Activated CD8-positive, alpha-beta T cell treated with anti-CD3 and anti-CD28 coated beads for 36 hours (primary cell): ENCODE results near the gene KDSR. TPM values are rescaled to one million over a fixed set of nuclear protein-coding genes. Genes with fewer than 3 reads are reported as not detected.
A peak's percentile ranks its signal among the peaks of the same experiment; 100 is the strongest.

Experiments
- ATAC-seq: fragments of 200-7000 bp; cut with Tn5 transposase; one replicate; pipeline ENCODE4 v1.10.0; 2021; ENCODE audit warnings: mild to moderate bottlenecking, moderate library complexity
- CTCF ChIA-PET: fragments of 350-600 bp; sonication (Branson Sonifier 250); formaldehyde crosslinking; loops from one replicate; lab custom pipeline; 2021; ENCODE audit warnings: antibody characterized with exemption; lab: Charles Lee
- POLR2A ChIA-PET: fragments of 350-600 bp; sonication (Branson Sonifier 250); formaldehyde crosslinking; loops from one replicate; lab custom pipeline; 2021; ENCODE audit warnings: antibody characterized with exemption; lab: Charles Lee
- DNase-seq: peaks from one replicate; pipeline ENCODE4 v3.0.0-alpha.2; 2020
- H3K27ac Mint-ChIP-seq: one replicate; pipeline ENCODE4 v1.8.0; 2021; ENCODE audit warnings: mild to moderate bottlenecking, mixed read lengths
- H3K27me3 Mint-ChIP-seq: one replicate; pipeline ENCODE4 v1.8.0; 2021; ENCODE audit warnings: mixed read lengths
- H3K36me3 Mint-ChIP-seq: one replicate; pipeline ENCODE4 v1.8.0; 2021; ENCODE audit warnings: low read depth, mixed read lengths
- H3K4me1 Mint-ChIP-seq: one replicate; pipeline ENCODE4 v1.8.0; 2021; ENCODE audit warnings: low read depth, mixed read lengths
- H3K4me3 Mint-ChIP-seq: one replicate; pipeline ENCODE4 v1.8.0; 2021; ENCODE audit warnings: mild to moderate bottlenecking, moderate library complexity, mixed read lengths
- H3K9me3 Mint-ChIP-seq: one replicate; pipeline ENCODE4 v1.8.0; 2021; ENCODE audit warnings: mixed read lengths
- CTCF ChIP-seq: fragments of 200-600 bp; IDR thresholded peaks from one replicate; pipeline ENCODE4 v1.8.0; 2022; ENCODE audit warnings: antibody characterized with exemption, mild to moderate bottlenecking
- intact Hi-C: fragments of 100-400 bp; cut with micrococcal nuclease; formaldehyde crosslinking; loops from one replicate; pipeline ENCODE4 v1.10.0; 2022
- total RNA-seq, 2 experiments: library from RNA; stranded (reverse); gene quantifications; one replicate each; pipeline ENCODE4 v1.2.3, GENCODE V29; 2021

The KDSR gene
- total RNA-seq, 2 experiments from 2014 or later, result 53.4 TPM

- CTCF ChIA-PET, result interaction anchor here (0.7 to 2.0 kb wide), 4 partner anchors 15 to 73 kb away, joined by 3 to 8 read pairs (median 4); no protein-coding TSS in a partner anchor
- POLR2A ChIA-PET, result interaction anchor here (0.8 kb wide), 1 partner anchor 21 kb away, joined by 3 read pairs; no protein-coding TSS in a partner anchor
- TF ChIP-seq CTCF, result no peak
- intact Hi-C loops, result no loop called here
- H3K9me3 Mint-ChIP-seq, result no peaks in the 10 kb centered on the region
- H3K27ac Mint-ChIP-seq, result no peak overlapping the region
- ATAC-seq, result no peak
- H3K4me1 Mint-ChIP-seq, result peaks cover 2% of the 10 kb centered on the region
- no peak overlapping the region for H3K4me3 Mint-ChIP-seq
- DNase-seq, result no peak
- H3K36me3 Mint-ChIP-seq, result peaks cover 35% of the 10 kb centered on the region
- no peaks in the 10 kb centered on the region for H3K27me3 Mint-ChIP-seq
Measured at GRCh38 chr18:63395503-63395902, 28.5 kb upstream of the KDSR start.

GRCh38 chr18:63394954-63395353 is 27.9 kb upstream of the KDSR start:
- DNase-seq, result no peak
- no peaks in the 10 kb centered on the region for H3K27me3 Mint-ChIP-seq
- no peak overlapping the region for H3K27ac Mint-ChIP-seq
- peaks cover 2% of the 10 kb centered on the region for H3K4me1 Mint-ChIP-seq
- no peaks in the 10 kb centered on the region for H3K9me3 Mint-ChIP-seq
- TF ChIP-seq CTCF, result no peak
- no peak for ATAC-seq
- no peak overlapping the region for H3K4me3 Mint-ChIP-seq
- peaks cover 31% of the 10 kb centered on the region for H3K36me3 Mint-ChIP-seq
- intact Hi-C loops, result no loop called here
- POLR2A ChIA-PET, result interaction anchor here (0.8 kb wide), 1 partner anchor 22 kb away, joined by 3 read pairs; no protein-coding TSS in a partner anchor
- CTCF ChIA-PET, result interaction anchor here (1.1 to 2.0 kb wide), 4 partner anchors 10 to 55 kb away, joined by 3 to 8 read pairs (median 4); no protein-coding TSS in a partner anchor

- no peak for TF ChIP-seq CTCF
- Mint-ChIP-seq H3K4me3 (no peak overlapping the region), H3K27me3 (no peaks in the 10 kb centered on the region), H3K27ac (no peak overlapping the region), H3K36me3 (peaks cover 11% of the 10 kb centered on the region), H3K4me1 (no peaks in the 10 kb centered on the region), H3K9me3 (no peaks in the 10 kb centered on the region)
- CTCF ChIA-PET, result no interaction called here
- ATAC-seq, result no peak
- intact Hi-C loops, result no loop called here
- POLR2A ChIA-PET, result no interaction called here
- DNase-seq, result no peak
Measured at GRCh38 chr18:63387861-63388260, 20.9 kb upstream of the KDSR start.

GRCh38 chr18:63382843-63383242 is 15.8 kb upstream of the KDSR start:
- intact Hi-C loops, result no loop called here
- no peak overlapping the region for H3K27ac Mint-ChIP-seq
- peaks cover 2% of the 10 kb centered on the region for H3K9me3 Mint-ChIP-seq
- DNase-seq (no peak), ATAC-seq (no peak)
- TF ChIP-seq CTCF, result no peak
- no peak overlapping the region for H3K4me3 Mint-ChIP-seq
- POLR2A ChIA-PET, result no interaction called here
- H3K4me1 Mint-ChIP-seq, result peaks cover 19% of the 10 kb centered on the region
- H3K27me3 Mint-ChIP-seq, result peaks cover 1% of the 10 kb centered on the region
- peaks cover 3% of the 10 kb centered on the region for H3K36me3 Mint-ChIP-seq
- CTCF ChIA-PET, result interaction anchor here (0.6 kb wide), 1 partner anchor 366 kb away, joined by 3 read pairs; no protein-coding TSS in a partner anchor

DNA sequence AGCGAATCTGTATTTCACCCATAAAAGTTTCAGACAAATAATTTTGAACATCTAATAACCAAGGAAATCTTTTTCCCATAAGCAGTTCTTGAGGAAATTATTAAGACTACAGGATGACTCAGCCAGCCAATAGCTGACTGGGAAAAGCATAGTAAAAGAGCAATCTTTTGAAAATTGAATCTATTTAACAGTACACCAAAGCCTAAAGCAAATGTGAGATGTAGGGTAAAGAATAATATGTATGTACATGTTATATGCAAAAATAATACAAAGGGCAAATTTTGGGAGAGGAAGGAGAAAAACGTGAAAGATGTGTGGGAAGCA is 12.6 kb upstream of the KDSR start:
- ATAC-seq, result no peak
- no peak for TF ChIP-seq CTCF
- DNase-seq, result no peak
- ChIA-PET POLR2A (no interaction called here), CTCF (no interaction called here)
- Mint-ChIP-seq H3K4me1 (peaks cover 22% of the 10 kb centered on the region), H3K4me3 (no peak overlapping the region), H3K9me3 (peaks cover 7% of the 10 kb centered on the region), H3K36me3 (peaks cover 3% of the 10 kb centered on the region), H3K27me3 (peaks cover 1% of the 10 kb centered on the region), H3K27ac (peak overlapping the region; percentile 90)
- intact Hi-C loops, result no loop called here
